ENCODE data around the gene MAP2K5. TPM values are rescaled to one million over a fixed set of nuclear protein-coding genes. Genes with fewer than 3 reads are reported as not detected.

The MAP2K5 gene
- total and polyA plus RNA-seq, 10 of the 15 experiments (the other 5 are each of a cell fraction or from before 2014, with no cell fraction given), result 1.3 to 19.4 (median 9.6) TPM

- Histone ChIP-seq H3K9me3 (replicated peaks; ENCODE audit: control insufficient read depth, insufficient read depth, low read length) (no peaks in the 10 kb centered on the region), H3K9ac (ENCODE audit: control insufficient read depth, insufficient read depth, low read length) (no peak overlapping the region), H3K27ac (ENCODE audit: control insufficient read depth, insufficient read depth) (no peak overlapping the region), H3K4me2 (ENCODE audit: control insufficient read depth, insufficient read depth) (no peak overlapping the region), H3K4me1 (ENCODE audit: control insufficient read depth, insufficient read depth, low read length) (no peaks in the 10 kb centered on the region), H3K79me2 (ENCODE audit: control insufficient read depth, insufficient read depth, low read length) (peaks cover 13% of the 10 kb centered on the region), H3K27me3 (replicated peaks in 1 of 2; ENCODE audit: control insufficient read depth in 2 of 2, insufficient read depth in 2 of 2, low read length in 1 of 2) (no peaks in the 10 kb centered on the region), H3K36me3 (ENCODE audit: control insufficient read depth in 2 of 2, insufficient read depth in 2 of 2, low read length in 1 of 2) (no peaks in the 10 kb centered on the region), H3K4me3 (no peak overlapping the region), H2AFZ (ENCODE audit: control insufficient read depth, low read depth, low read length) (no peak overlapping the region), H4K20me1 (ENCODE audit: control insufficient read depth, insufficient read depth) (no peaks in the 10 kb centered on the region)
- CTCF ChIA-PET, result interaction anchor here (1.0 to 2.0 kb wide), 5 partner anchors 10 to 309 kb away, joined by 3 to 6 read pairs (median 4); partner anchors contain the start of gene MAP2K5
- RAD21 ChIA-PET (ENCODE audit: unreplicated experiment), result interaction anchor here (0.6 to 0.9 kb wide), 2 partner anchors 36 to 525 kb away, joined by 3 to 4 read pairs; partner anchors contain the start of gene PIAS1
- no peak for FAIRE-seq
- TF ChIP-seq IRF3 (IDR thresholded peaks at IDR 0.05) (no peak), HDAC2 (IDR thresholded peaks at IDR 0.05) (no peak), RAD51 (IDR thresholded peaks at IDR 0.05) (no peak), WRNIP1 (IDR thresholded peaks at IDR 0.05; ENCODE audit: borderline replicate concordance, low read depth, low read length) (no peak), KAT2A (conservative IDR thresholded peaks at IDR 0.05; ENCODE audit: control insufficient read depth, low read depth, low read length) (no peak)
- intact Hi-C loops (cut with micrococcal nuclease; ENCODE audit: unreplicated experiment) (no loop called here), in situ Hi-C loops (cut with MboI) (loop anchor here (25.0 kb wide), 1 partner anchor 1284 kb away; the partner anchor contains the start of gene ANP32A)
- 64% methylated on average over 3 of the region's 3 CpGs for WGBS (ENCODE audit: insufficient coverage, insufficient replicate concordance, low lambda C conversion rate, missing lambda C conversion rate)
- POLR2A ChIA-PET, result no interaction called here
- SMC1A ChIA-PET (ENCODE audit: uncharacterized antibody, unreplicated experiment), result interaction anchor here (0.6 to 2.7 kb wide), 8 partner anchors 8 to 37 kb away, joined by 3 to 10 read pairs (median 3); no protein-coding TSS in a partner anchor
- no peak for ATAC-seq
- no TSS peak for BruUV-seq (replicated peaks)
- no peak for DNase-seq (ENCODE audit: low read depth, low spot score)
Measured at GRCh38 chr15:67528513-67528912, 14.0 kb upstream of the MAP2K5 start.

- ChIA-PET CTCF (no interaction called here), SMC1A (ENCODE audit: uncharacterized antibody, unreplicated experiment) (interaction anchor here (1.0 to 2.3 kb wide), 3 partner anchors 9 to 36 kb away, joined by 3 to 6 read pairs (median 4); no protein-coding TSS in a partner anchor), RAD21 (ENCODE audit: unreplicated experiment) (no interaction called here), POLR2A (interaction anchor here (0.9 kb wide), 1 partner anchor 10 kb away, joined by 3 read pairs; the partner anchor contains the start of gene C15orf61)
- no peaks in the 10 kb centered on the region for H3K79me2 ChIP-seq (ENCODE audit: control insufficient read depth, insufficient read depth, low read length)
- BruUV-seq (replicated peaks), result no TSS peak
- 87% methylated on average over 3 of the region's 3 CpGs for WGBS (ENCODE audit: insufficient coverage, insufficient replicate concordance, low lambda C conversion rate, missing lambda C conversion rate)
- no peak for FAIRE-seq
- H3K4me1 ChIP-seq (ENCODE audit: control insufficient read depth, insufficient read depth, low read length), result peaks cover 13% of the 10 kb centered on the region
- H2AFZ ChIP-seq (ENCODE audit: control insufficient read depth, low read depth, low read length), result no peak overlapping the region
- H3K9me3 ChIP-seq (replicated peaks; ENCODE audit: control insufficient read depth, insufficient read depth, low read length), result no peaks in the 10 kb centered on the region; the same call in 2 of the 3 replicates
- in situ Hi-C loops (cut with MboI), result loop anchor here (25.0 kb wide), 1 partner anchor 1281 kb away; the partner anchor contains the start of gene ANP32A
- intact Hi-C loops (cut with micrococcal nuclease; ENCODE audit: unreplicated experiment), result no loop called here
- no peak for DNase-seq (ENCODE audit: low read depth, low spot score)
- H3K4me2 ChIP-seq (ENCODE audit: control insufficient read depth, insufficient read depth), result no peak overlapping the region
- H3K4me3 ChIP-seq, result no peak overlapping the region
- no peaks in the 10 kb centered on the region for H3K36me3 ChIP-seq (ENCODE audit: control insufficient read depth in 2 of 2, insufficient read depth in 2 of 2, low read length in 1 of 2)
- no peak for ATAC-seq
- no peak overlapping the region for H3K9ac ChIP-seq (ENCODE audit: control insufficient read depth, insufficient read depth, low read length)
- no peak overlapping the region for H3K27ac ChIP-seq (ENCODE audit: control insufficient read depth, insufficient read depth)
- no peaks in the 10 kb centered on the region for H4K20me1 ChIP-seq (ENCODE audit: control insufficient read depth, insufficient read depth)
- H3K27me3 ChIP-seq (replicated peaks in 1 of 2; ENCODE audit: control insufficient read depth in 2 of 2, insufficient read depth in 2 of 2, low read length in 1 of 2), result no peaks in the 10 kb centered on the region
- TF ChIP-seq NFYB (IDR thresholded peaks at IDR 0.05; ENCODE audit: insufficient read depth, low read depth, low read length) (no peak), ZNF687 (IDR thresholded peaks at IDR 0.05) (no peak), NFYA (IDR thresholded peaks at IDR 0.05; ENCODE audit: borderline replicate concordance, low read depth, low read length) (no peak)
Measured at GRCh38 chr15:67531379-67531914, 11.1 kb upstream of the MAP2K5 start.

Measured in GM12878 (cell line).